Measurements from ENCODE around the gene GART.
"Not testable (repeated sequence)": the region's sequence is repeated elsewhere in the genome, so short reads cannot be mapped to it uniquely, and the experiment has no call there.

The GART gene

DNA sequence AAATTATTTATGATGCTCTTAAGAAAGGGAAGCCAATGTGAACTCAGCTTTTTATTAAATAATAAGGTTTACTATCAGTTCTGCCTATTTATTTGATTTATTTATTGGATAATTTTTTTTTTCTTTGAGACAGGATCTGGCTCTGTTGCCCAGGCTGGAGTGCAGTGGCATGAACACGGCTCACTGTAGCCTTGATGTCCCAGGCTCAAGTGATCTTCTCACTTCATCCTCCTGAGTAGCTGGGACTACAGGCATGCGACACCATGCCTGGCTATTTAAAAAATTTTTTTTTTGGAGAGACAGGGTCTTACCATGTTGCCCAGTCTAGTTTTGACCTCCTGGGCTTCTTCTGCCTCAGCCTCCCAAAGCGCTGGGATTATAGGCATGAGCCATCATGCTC is 29.4 kb downstream of the GART start:
- Histone ChIP-seq H3K4me1 (no peaks in the 10 kb centered on the region; a peak in 1 of 20 replicates), H3K9me3 (replicated peaks in 1 of 11) (peaks cover 0 to 5% (median 0%) of the 10 kb centered on the region in 11 experiments; a peak in 3 of 22 replicates), H3K4me3 (no peak overlapping the region), H3K27me3 (no peaks in the 10 kb centered on the region), H3K36me3 (peaks cover 98 to 100% (median 100%) of the 10 kb centered on the region in 11 experiments), H3K27ac (no peak overlapping the region), H3K9ac (no peak overlapping the region), H3K4me2 (no peak overlapping the region), H4K20me1 (no peaks in the 10 kb centered on the region)
- TF ChIP-seq Cebpa-rat (IDR thresholded peaks at IDR 0.05), result no peak

DNA sequence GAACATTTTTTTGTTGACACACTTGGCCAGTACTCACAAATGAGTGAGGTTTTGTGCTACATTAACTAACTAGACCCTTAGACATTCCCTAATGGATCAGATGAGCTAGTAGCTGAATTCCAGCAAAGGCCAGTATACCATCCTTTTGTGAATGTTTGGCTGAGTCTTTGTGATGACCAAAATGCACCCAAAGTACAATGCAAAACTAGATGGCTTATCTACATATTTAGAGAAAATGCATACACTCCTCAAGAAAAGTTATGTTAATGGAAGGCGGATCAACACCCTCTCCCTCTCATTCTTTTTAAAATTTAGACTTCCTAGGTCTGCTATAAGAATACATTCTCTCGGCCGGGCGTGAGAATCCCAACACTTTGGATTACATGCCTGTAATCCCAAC is 30.3 kb downstream of the GART start:
- H4K20me1 ChIP-seq, result no peaks in the 10 kb centered on the region
- no peaks in the 10 kb centered on the region; a peak in 1 of 20 replicates for H3K4me1 ChIP-seq
- H3K27ac ChIP-seq, result no peak overlapping the region
- H3K4me3 ChIP-seq, result no peak overlapping the region
- peaks cover 98 to 100% (median 100%) of the 10 kb centered on the region in 11 experiments for H3K36me3 ChIP-seq
- TF ChIP-seq Cebpa-rat (IDR thresholded peaks at IDR 0.05), result no peak
- no peaks in the 10 kb centered on the region for H3K27me3 ChIP-seq
- H3K9ac ChIP-seq, result no peak overlapping the region
- H3K9me3 ChIP-seq (replicated peaks in 1 of 11), result peaks cover 0 to 10% (median 0%) of the 10 kb centered on the region in 11 experiments; a peak in 4 of 22 replicates
- H3K4me2 ChIP-seq, result no peak overlapping the region

DNA sequence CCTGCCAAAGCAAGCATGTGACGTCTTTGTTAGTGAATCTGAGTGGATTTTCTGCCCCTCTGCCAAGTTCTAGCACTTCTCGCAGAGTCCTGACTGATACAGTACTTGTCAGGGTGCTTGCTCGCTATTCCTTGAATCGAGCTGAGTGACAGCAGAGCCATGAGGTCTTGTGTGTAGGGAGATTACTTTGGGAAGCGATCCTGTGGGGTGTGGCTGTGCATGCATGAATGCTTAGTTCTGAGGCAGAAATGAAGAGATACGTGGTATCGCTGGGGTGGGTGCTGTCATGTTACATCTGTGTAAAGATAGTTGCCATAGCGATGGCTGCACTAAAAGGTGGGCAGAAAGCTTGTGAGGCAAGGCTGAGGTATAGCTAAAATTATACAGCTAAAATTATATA is 31.1 kb downstream of the GART start:
- Histone ChIP-seq H4K20me1 (no peaks in the 10 kb centered on the region), H3K27ac (no peak overlapping the region), H3K36me3 (peaks cover 98 to 100% (median 100%) of the 10 kb centered on the region in 11 experiments), H3K9ac (no peak overlapping the region), H3K4me3 (no peak overlapping the region), H3K4me1 (no peaks in the 10 kb centered on the region; a peak in 1 of 20 replicates), H3K4me2 (no peak overlapping the region), H3K9me3 (replicated peaks in 1 of 11) (peaks cover 0 to 10% (median 0%) of the 10 kb centered on the region in 11 experiments; a peak in 4 of 22 replicates), H3K27me3 (no peaks in the 10 kb centered on the region)
- TF ChIP-seq Cebpa-rat (IDR thresholded peaks at IDR 0.05), result no peak

DNA sequence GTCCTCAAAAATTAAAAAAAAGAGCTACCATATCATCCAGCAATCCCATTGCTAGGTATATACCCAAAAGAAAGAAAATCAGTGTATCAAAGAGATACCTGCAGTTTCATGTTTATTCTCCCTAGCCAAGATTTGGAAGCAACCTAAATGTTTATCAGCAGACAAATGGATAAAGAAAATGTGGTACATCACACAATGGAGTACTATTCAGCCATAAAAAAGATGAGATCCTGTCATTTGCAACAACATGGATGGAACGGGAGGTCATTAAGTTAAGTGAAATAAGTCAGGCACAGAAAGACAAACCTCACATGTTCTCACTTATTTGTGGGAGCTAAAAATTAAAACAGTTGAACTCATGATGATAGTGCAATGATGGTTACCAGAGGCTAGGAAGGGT is 34.9 kb downstream of the GART start:
- Histone ChIP-seq H3K9me3 (replicated peaks in 1 of 11) (peaks cover 0 to 10% (median 0%) of the 10 kb centered on the region in 11 experiments; a peak in 4 of 22 replicates), H3K36me3 (peaks cover 95 to 100% (median 98%) of the 10 kb centered on the region in 11 experiments)
- H3K27ac ChIP-seq, H3K4me2 ChIP-seq, H3K4me3 ChIP-seq, H3K9ac ChIP-seq, H3K27me3 ChIP-seq, H3K4me1 ChIP-seq, H4K20me1 ChIP-seq: not testable (repeated sequence)

DNA sequence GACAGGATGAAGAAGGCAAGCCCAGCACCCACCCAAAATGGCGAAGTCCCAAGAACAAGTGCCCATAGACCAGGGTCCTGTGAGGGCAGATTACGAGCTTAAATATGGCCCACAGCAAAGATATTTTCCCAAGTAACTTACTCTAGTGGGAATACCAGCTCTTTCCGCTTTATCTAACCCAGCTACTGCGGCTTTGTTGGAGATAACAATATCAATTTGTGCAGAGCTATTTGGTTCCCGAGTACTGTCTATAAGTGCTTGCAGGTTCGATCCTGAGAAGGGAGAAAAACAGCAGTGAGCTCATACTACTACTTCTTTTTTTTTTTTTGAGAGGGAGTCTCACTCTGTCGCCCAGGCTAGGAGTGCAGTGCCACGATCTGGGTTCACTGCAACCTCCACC is 36.1 kb downstream of the GART start:
- Histone ChIP-seq H3K36me3 (peaks cover 92 to 100% (median 97%) of the 10 kb centered on the region in 11 experiments), H3K9ac (no peak overlapping the region), H4K20me1 (no peaks in the 10 kb centered on the region), H3K27me3 (no peaks in the 10 kb centered on the region), H3K4me2 (no peak overlapping the region), H3K4me1 (no peaks in the 10 kb centered on the region), H3K9me3 (replicated peaks in 1 of 11) (peaks cover 0 to 10% (median 0%) of the 10 kb centered on the region in 11 experiments; a peak in 4 of 22 replicates), H3K27ac (no peak overlapping the region), H3K4me3 (no peak overlapping the region)
- TF ChIP-seq Cebpa-rat (IDR thresholded peaks at IDR 0.05), result no peak

DNA sequence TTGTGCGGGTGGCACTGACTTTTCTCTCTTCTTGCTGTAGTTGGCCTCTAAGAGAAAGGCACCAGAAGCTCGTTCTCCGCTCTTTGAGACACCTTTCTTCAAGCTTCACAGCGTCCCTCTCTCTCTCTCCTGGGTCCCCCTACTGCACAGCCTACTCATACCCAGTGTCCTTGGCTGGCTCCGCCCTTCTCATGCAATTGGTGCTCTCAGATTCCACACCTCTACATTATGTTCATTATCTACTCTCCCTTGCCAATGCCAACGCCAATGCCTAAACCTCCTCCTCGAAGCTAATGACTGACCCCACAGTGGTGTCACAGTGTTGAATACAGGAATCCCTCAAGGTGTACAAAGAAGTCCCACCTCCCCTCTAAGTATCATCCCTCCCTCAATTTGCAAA is 45.6 kb downstream of the GART start:
- H3K4me3 ChIP-seq, result no peak overlapping the region
- H3K27ac ChIP-seq, result no peak overlapping the region
- H3K9me3 ChIP-seq (replicated peaks in 1 of 11), result no peaks in the 10 kb centered on the region
- no peak for TF ChIP-seq Cebpa-rat (IDR thresholded peaks at IDR 0.05)
- H3K27me3 ChIP-seq, result no peaks in the 10 kb centered on the region
- no peak overlapping the region for H3K4me2 ChIP-seq
- H3K36me3 ChIP-seq, result peaks cover 3 to 5% (median 4%) of the 10 kb centered on the region in 11 experiments; a peak in 17 of 22 replicates
- no peak overlapping the region for H3K9ac ChIP-seq
- H4K20me1 ChIP-seq, result no peaks in the 10 kb centered on the region
- H3K4me1 ChIP-seq, result peaks cover 6 to 16% (median 10%) of the 10 kb centered on the region in 10 experiments

DNA sequence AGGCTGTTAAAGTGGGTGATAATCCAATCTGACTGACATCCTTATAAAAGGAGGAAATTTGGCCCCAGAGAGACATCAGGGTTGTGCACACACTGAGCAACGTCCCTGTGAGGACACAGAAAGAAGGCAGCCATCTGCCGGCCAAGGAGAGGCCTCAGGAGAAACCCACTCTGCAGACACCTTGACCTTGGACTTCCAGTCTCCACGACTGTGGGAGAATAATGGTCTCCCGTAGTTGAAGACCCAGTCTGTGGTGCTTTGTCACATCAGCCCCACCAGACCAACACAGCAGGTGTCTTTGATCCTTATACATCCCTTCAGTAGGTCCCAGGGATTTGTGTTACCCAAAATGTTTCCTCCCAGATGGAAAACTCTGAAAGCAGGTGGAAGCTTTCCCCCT is 46.2 kb downstream of the GART start:
- Histone ChIP-seq H3K27ac (no peak overlapping the region), H3K36me3 (no peaks in the 10 kb centered on the region), H4K20me1 (no peaks in the 10 kb centered on the region), H3K27me3 (no peaks in the 10 kb centered on the region), H3K4me2 (no peak overlapping the region), H3K9me3 (replicated peaks in 1 of 11) (no peaks in the 10 kb centered on the region), H3K4me3 (no peak overlapping the region), H3K9ac (no peak overlapping the region), H3K4me1 (peaks cover 10 to 19% (median 13%) of the 10 kb centered on the region in 10 experiments)
- TF ChIP-seq Cebpa-rat (IDR thresholded peaks at IDR 0.05), result no peak

DNA sequence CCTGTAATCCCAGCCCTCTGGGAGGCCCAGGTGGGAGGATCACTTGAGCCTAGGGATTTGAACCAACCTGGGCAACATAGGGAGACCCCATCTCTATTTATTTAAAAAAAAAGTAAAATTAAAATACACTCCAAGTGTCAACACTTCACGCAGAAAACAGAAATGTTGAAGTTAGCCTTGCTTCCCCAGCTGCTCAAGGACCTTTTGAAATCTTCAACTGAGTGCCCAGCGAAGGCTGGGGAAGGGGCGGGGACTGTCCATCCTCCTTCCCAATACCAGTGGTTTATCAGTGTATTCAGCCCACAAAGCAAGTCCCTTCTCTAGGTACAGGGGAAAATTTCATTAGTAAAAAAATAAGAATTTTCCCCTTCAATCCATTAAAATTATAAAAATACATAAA is 48.2 kb downstream of the GART start:
- H3K9me3 ChIP-seq (replicated peaks in 1 of 11), result no peaks in the 10 kb centered on the region
- no peak overlapping the region for H3K27ac ChIP-seq
- peaks cover 0 to 4% (median 0%) of the 10 kb centered on the region in 11 experiments; a peak in 1 of 22 replicates for H3K36me3 ChIP-seq
- H3K4me2 ChIP-seq, result no peak overlapping the region
- peaks cover 12 to 21% (median 15%) of the 10 kb centered on the region in 10 experiments for H3K4me1 ChIP-seq
- no peaks in the 10 kb centered on the region for H3K27me3 ChIP-seq
- no peak overlapping the region for H3K4me3 ChIP-seq
- TF ChIP-seq Cebpa-rat (IDR thresholded peaks at IDR 0.05), result no peak
- H4K20me1 ChIP-seq, result no peaks in the 10 kb centered on the region
- H3K9ac ChIP-seq, result no peak overlapping the region

DNA sequence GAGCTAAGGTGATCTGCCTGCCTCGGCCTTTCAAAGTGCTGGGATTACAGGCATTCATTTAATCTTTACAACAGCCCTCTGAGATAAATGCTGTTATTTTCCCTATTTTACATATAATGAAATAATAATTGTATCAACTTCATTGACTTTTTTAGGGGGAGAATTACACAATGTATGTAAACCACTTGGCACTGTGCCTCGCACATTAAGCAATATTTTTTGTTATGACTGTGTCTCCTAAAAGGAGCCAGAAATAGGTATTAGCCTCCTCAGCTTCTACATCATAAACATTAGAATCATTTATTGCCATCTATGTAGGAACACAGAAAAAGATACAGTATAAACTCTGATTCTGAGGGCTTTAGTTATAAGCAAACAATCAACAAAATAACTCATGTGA is 49.3 kb downstream of the GART start:
- TF ChIP-seq Cebpa-rat (IDR thresholded peaks at IDR 0.05), result no peak
- H4K20me1 ChIP-seq, result no peaks in the 10 kb centered on the region
- H3K4me3 ChIP-seq, result peak overlapping the region in 1 of 10 experiments; percentile 71; a peak in 1 of 20 replicates
- peak overlapping the region; percentile 76 to 94 (median 83); a peak in 21 of 22 replicates for H3K4me2 ChIP-seq
- peak overlapping the region in 8 of 11 experiments; percentile 57 to 94 (median 82); a peak in 16 of 22 replicates for H3K27ac ChIP-seq
- peaks cover 0 to 6% (median 0%) of the 10 kb centered on the region in 11 experiments; a peak in 1 of 22 replicates for H3K36me3 ChIP-seq
- H3K9ac ChIP-seq, result peak overlapping the region in 4 of 11 experiments; percentile 77 to 95 (median 87); a peak in 4 of 22 replicates
- peaks cover 12 to 21% (median 15%) of the 10 kb centered on the region in 10 experiments for H3K4me1 ChIP-seq
- no peaks in the 10 kb centered on the region for H3K9me3 ChIP-seq (replicated peaks in 1 of 11)
- no peaks in the 10 kb centered on the region for H3K27me3 ChIP-seq

Data from BLaER1 treated with 17β-estradiol and CSF1 and Interleukin-3, amounts not matched to agents 10 nM and 100 nM (cell line).